IPS DF 6.9 (cell line): ENCODE data around the gene SLC8A1.

Source experiments
- DNase-seq: peaks from one replicate; pipeline ENCODE4 v3.0.0-alpha.2; 2013; ENCODE audit warnings: low read depth, low spot score
- H3K27ac ChIP-seq: one replicate; pipeline ENCODE4 v1.5.1; 2013; ENCODE audit warnings: low read length, control low read depth
- H3K27me3 ChIP-seq: 2 replicates; pipeline ENCODE4 v1.6.1; 2013; ENCODE audit warnings: mild to moderate bottlenecking, low read length; ENCODE audit not compliant: control insufficient read depth, insufficient read depth
- H3K36me3 ChIP-seq: 2 replicates; pipeline ENCODE4 v1.6.1; 2013; ENCODE audit warnings: low read length; ENCODE audit not compliant: control insufficient read depth, insufficient read depth
- H3K4me1 ChIP-seq: 2 replicates; pipeline ENCODE4 v1.6.1; 2013; ENCODE audit warnings: low read length; ENCODE audit not compliant: control insufficient read depth, insufficient read depth
- H3K4me3 ChIP-seq: 2 replicates; pipeline ENCODE4 v1.5.1; 2013; ENCODE audit warnings: mild to moderate bottlenecking, low read length
- H3K9me3 ChIP-seq: 2 replicates; pipeline ENCODE4 v1.6.1; 2013; ENCODE audit warnings: low read length, inconsistent platforms; ENCODE audit not compliant: control insufficient read depth, insufficient read depth
- WGBS: extraction: QIAGEN DNeasy Blood & Tissue Kit; methylation state at CpG from one replicate; pipeline ENCODE4 v1.1.7; 2013; ENCODE audit warnings: mixed read lengths, missing lambda C conversion rate; ENCODE audit not compliant: insufficient read length, insufficient coverage; 5-methylcytosine and 5-hydroxymethylcytosine counted together

SLC8A1 gene

DNA sequence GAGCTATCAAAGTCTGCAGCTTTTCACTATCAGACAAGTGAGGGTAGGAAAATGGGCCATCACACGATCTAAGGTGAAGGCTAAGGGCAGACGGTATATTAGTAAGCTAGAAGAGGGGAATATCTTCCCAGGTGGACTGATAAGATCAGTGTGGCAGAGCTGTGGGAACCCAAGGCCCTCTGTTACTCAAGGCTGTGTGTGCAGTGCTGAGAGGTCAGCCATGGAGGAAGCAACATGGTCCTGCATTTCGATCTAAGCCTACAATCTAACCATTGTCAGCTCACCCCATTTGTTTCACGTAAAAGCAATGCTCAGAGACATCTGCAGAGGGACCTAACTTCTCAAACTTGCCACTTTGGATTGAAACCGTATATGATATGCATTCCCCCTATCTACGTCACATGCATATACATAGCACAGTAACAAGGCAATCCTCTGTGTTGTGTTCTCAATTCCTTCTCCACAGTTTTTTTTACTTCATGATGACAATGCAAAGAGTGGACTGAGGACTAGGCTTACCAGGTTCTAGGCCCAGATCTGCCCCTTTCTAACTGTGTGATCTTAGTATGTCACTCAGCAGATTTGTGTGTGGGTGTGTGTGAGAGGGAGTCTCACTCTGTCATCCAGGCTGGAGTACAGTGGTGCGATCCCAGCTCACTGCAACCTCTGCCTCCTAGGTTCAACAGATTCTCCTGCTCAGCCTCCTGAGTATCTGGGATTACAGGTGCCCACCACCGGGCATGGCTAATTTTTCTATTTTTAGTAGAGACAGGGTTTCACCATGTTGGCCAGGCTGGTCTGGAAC is 45.2 kb downstream of the SLC8A1 start:
- no peaks in the 10 kb centered on the region for H3K27me3 ChIP-seq
- H3K9me3 ChIP-seq, result no peaks in the 10 kb centered on the region
- H3K4me3 ChIP-seq, result no peak overlapping the region
- H3K36me3 ChIP-seq, result no peaks in the 10 kb centered on the region
- DNase-seq, result no peak
- no peak overlapping the region for H3K27ac ChIP-seq
- no CpG with 5 or more reads among the region's 8 CpGs for WGBS
- H3K4me1 ChIP-seq, result no peaks in the 10 kb centered on the region

DNA sequence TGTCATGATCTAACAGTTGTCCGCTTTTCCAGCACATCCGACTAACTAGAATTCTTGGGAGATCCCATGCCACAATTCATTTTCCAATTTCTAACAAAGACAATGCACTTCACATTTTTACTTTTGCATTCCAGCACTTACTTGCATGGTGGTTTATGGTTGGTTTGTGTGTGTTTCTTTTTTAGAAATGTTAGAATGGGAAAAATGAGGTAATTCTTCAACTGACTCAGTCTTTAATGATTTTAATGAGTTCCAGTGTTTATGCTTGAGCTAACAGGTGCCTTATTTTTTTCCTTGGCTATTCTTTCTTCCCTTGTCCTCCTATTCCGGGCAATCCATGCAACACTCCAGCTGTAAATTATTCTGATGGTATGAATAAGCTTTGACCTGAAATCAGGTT is 46.4 kb downstream of the SLC8A1 start:
- H3K27ac ChIP-seq, result no peak overlapping the region
- no peak for DNase-seq

DNA sequence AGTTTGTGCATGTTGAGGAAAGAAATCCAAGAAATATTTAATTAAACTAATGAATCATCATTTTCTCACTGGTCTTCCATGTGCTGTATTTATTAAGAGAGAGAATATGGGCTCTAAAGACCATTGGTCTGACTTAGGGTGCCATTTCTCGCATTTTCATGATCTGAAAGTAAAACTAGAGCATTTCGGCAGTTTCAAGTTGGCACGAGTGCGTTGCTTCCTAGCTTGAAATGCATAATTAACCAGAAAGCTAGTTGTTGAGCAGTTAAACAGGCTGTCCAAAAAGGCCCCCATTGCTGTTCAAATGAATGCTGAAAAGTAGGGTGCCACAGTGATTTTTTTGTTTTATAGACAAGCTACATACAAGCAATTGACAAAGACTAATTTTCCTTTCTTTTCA is 47.4 kb downstream of the SLC8A1 start:
- Histone ChIP-seq H3K27ac (no peak overlapping the region), H3K4me3 (no peak overlapping the region), H3K4me1 (peaks cover 2% of the 10 kb centered on the region; the same call in 1 of the 2 replicates), H3K9me3 (no peaks in the 10 kb centered on the region), H3K36me3 (no peaks in the 10 kb centered on the region), H3K27me3 (no peaks in the 10 kb centered on the region)
- WGBS, result no CpG with 5 or more reads among the region's 4 CpGs
- no peak for DNase-seq

More for the DNA sequence above, 46.4 kb downstream of the SLC8A1 start:
- Histone ChIP-seq H3K27me3 (no peaks in the 10 kb centered on the region), H3K36me3 (no peaks in the 10 kb centered on the region), H3K4me1 (peaks cover 2% of the 10 kb centered on the region; the same call in 1 of the 2 replicates), H3K9me3 (no peaks in the 10 kb centered on the region), H3K4me3 (no peak overlapping the region)
- WGBS, result no CpG with 5 or more reads among the region's 3 CpGs

DNA sequence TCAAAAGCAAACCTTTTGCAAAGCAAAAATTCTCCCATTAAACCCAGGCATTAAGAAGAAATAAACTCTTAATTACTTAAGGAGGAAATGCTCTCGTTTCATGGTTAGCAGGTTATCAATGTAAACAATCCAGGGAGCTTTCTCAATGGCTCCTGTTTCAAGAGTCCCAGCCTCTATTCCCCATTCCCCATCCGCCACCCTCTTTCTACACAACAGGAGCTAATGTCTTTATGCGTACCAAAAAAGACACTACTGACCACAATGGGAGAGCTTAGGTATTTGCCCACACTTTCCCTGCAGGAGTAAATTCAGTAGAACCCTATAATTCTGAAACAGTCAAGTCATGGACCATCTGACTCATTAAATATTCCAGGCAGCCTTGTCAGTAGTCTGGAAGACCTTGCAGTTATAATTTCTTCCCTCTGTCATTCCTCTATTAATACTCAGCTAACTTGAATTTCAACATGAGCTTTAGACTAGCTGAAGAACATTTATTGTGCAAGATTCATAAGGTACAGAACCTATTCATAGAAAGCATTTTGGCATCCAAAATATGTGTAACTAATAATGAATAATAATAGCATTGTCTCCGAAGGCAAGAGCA is 48.6 kb downstream of the SLC8A1 start:
- no peak for DNase-seq
- Histone ChIP-seq H3K27ac (no peak overlapping the region), H3K36me3 (no peaks in the 10 kb centered on the region), H3K4me3 (no peak overlapping the region), H3K4me1 (peaks cover 2% of the 10 kb centered on the region; the same call in 1 of the 2 replicates), H3K9me3 (no peaks in the 10 kb centered on the region), H3K27me3 (no peaks in the 10 kb centered on the region)
- WGBS, result no CpG with 5 or more reads among the region's 4 CpGs

DNA sequence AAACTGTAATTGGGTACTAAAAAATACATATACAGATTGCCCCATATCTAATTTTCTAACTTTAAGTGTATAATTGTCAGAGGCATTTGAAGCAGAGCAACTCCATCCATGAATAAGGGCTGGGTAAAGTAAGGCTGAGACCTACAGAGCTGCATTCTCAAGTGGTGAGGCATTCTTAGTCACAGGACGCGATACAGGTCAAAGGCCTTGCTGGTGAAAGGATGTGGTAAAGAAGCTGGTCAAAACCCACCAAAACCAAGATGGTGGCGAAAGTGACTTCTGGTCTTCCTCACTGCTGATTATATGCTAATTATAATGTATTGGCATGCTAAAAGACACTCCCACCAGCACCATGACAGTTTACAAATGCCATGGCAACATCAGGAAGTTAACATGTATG is 50.0 kb downstream of the SLC8A1 start:
- H3K4me1 ChIP-seq, result peaks cover 2% of the 10 kb centered on the region; the same call in 1 of the 2 replicates
- WGBS, result no CpG with 5 or more reads among the region's 3 CpGs
- no peaks in the 10 kb centered on the region for H3K36me3 ChIP-seq
- no peaks in the 10 kb centered on the region for H3K27me3 ChIP-seq
- no peak overlapping the region for H3K27ac ChIP-seq
- H3K9me3 ChIP-seq, result no peaks in the 10 kb centered on the region
- no peak for DNase-seq
- H3K4me3 ChIP-seq, result no peak overlapping the region

DNA sequence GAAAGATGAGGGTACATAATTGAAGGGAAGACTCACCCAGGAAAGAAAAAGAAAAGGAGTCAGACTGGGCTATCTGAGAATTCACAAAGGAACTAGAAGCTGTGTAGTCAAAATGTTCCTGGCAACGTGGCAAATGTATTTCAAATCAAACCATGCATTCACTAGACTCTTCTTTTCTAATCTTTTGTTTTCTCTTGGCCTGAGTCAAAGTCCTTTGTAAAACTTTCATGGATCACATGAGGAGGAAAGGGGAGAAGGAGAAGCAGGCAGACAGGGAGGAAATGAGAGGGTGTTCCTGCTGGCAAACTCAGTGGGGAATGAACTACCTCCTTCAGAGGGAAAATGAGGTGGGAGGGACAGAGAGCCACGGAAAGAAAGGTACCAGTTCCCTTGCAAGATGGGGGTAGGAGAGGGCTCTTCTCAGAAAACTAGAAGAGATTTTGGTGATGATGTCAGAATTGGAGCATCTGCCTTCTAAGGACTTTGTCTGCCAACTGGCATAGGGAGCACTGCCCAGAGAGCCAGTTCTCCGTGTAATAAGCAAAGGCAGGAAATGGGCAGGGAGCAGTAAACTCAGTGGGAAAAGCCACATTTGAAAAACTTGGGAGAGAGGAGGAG is 51.4 kb downstream of the SLC8A1 start:
- peaks cover 2% of the 10 kb centered on the region; the same call in 1 of the 2 replicates for H3K4me1 ChIP-seq
- DNase-seq, result peak; percentile 9

DNA sequence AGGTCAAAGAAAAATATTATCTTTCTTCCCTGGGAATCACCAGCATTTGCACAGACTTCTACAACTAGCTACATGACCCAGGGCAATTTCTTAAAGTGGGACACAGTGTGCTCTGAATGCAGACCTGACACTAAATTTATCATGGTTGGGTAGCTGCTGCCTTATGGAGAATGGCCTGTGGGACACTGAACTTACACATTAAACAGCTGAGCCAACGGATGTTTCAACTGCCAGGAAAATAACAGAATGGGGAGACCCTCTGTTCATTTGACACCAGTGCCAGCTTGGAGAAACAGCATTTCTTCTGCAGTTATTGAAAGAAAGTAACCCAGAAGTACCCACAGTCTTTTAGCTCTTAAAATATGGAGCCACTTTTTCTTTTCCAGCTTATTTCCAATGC is 54.1 kb downstream of the SLC8A1 start:
- no CpG with 5 or more reads among the region's 1 CpG for WGBS
- no peaks in the 10 kb centered on the region for H3K27me3 ChIP-seq
- H3K4me1 ChIP-seq, result peaks cover 2% of the 10 kb centered on the region; the same call in 1 of the 2 replicates

More for the DNA sequence above, 51.4 kb downstream of the SLC8A1 start:
- Histone ChIP-seq H3K27ac (no peak overlapping the region), H3K4me3 (no peak overlapping the region), H3K36me3 (no peaks in the 10 kb centered on the region), H3K27me3 (no peaks in the 10 kb centered on the region), H3K9me3 (no peaks in the 10 kb centered on the region)
- WGBS, result no CpG with 5 or more reads among the region's 3 CpGs

DNA sequence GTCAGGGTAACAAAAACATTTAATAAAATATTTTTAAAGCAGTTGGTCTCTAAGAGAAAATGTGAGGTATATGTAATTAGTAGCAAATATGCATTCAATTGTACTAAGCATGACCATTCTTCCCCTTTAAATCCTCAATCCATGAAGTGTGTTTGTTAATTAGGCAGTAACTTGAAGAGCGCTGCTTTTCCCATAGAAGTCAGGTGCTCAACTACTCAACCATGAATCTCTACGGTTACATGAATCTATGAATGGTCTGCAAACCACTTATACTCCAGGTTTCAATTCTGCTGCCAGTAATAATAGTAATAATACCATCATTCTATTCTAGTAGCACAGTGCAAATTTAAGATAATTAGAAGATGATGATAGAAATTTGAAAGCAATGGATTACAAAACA is 55.8 kb downstream of the SLC8A1 start:
- Histone ChIP-seq H3K4me1 (peaks cover 2% of the 10 kb centered on the region; the same call in 1 of the 2 replicates), H3K9me3 (no peaks in the 10 kb centered on the region), H3K4me3 (no peak overlapping the region), H3K27ac (no peak overlapping the region), H3K27me3 (no peaks in the 10 kb centered on the region), H3K36me3 (no peaks in the 10 kb centered on the region)
- WGBS, result no CpG with 5 or more reads among the region's 2 CpGs
- DNase-seq, result no peak

More for the DNA sequence above, 54.1 kb downstream of the SLC8A1 start:
- H3K4me3 ChIP-seq, result no peak overlapping the region
- DNase-seq, result no peak
- no peak overlapping the region for H3K27ac ChIP-seq
- H3K9me3 ChIP-seq, result no peaks in the 10 kb centered on the region
- no peaks in the 10 kb centered on the region for H3K36me3 ChIP-seq

DNA sequence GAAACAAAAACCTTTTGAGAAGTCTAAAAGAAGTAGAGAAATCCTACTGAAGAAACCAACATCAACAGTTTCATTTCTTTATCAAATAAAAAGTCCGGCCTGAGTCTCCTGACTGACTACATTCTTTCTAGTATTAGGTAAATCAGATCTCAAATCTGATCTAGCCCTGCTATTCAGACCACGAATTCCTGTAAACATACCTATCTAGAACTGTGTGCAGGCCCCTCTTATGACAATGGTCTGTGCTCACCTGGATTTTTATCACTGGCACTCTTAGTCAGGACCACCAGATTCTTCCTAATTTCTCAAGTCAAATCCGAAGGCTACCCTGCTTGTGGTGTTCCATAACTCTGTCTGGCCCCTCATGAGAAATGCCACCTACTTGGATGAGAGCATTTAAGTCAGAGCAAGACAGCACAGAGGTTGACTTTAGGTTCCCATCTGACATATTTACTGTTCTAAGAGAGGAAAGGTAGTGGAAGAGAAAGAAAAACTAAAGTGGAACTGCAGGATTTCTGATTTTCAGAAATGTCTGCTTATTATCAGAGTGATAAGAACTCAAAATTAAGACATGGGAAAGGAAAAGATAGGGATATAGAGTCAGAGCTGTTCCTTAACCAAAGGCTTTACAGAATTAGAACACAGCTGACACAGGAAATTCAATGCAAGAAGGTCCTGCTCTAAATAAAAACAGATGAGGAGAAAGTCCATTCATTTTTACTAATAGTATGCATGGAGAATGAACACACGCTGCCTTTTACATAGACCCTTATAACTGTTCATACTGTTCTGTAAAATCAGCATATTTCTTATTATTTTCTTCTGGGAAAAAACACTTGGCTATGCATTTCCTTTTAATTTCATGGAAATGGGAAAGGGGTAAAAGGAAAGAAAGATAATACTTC is 56.5 kb downstream of the SLC8A1 start:
- DNase-seq, result no peak
- Histone ChIP-seq H3K27ac (no peak overlapping the region), H3K4me1 (no peaks in the 10 kb centered on the region), H3K27me3 (no peaks in the 10 kb centered on the region), H3K9me3 (no peaks in the 10 kb centered on the region), H3K4me3 (no peak overlapping the region), H3K36me3 (no peaks in the 10 kb centered on the region)
- no CpG with 5 or more reads among the region's 4 CpGs for WGBS

DNA sequence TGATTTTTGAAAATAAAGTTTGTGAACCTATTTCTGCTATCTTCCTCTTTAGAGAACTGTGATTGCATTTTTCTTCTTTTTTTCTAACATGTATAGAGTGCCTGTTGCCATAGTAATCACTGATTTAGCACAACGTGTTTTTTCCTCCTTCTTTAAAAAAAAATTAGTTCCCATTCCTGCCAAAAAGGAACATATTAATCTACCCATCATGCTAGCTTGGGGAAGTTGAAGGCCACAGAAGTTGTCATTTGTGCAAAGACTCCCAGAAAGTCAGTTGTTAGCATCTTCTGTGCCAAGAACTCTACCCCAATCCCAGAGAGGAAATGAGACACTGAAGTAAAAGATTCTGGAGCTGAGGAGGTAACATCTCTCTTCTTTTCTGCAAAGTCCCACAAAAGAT is 57.3 kb downstream of the SLC8A1 start:
- Histone ChIP-seq H3K27ac (no peak overlapping the region), H3K4me3 (no peak overlapping the region), H3K27me3 (no peaks in the 10 kb centered on the region), H3K4me1 (no peaks in the 10 kb centered on the region), H3K9me3 (no peaks in the 10 kb centered on the region), H3K36me3 (no peaks in the 10 kb centered on the region)
- DNase-seq, result no peak
- no CpG with 5 or more reads among the region's 1 CpG for WGBS
